Measurements from ENCODE around the gene ROBO2.

Gene ROBO2

GRCh38 chr3:77271306-77271705, 231.4 kb downstream of the ROBO2 start:
- no peak overlapping the region for H3K27ac ChIP-seq

GRCh38 chr3:77271711-77272110, 231.8 kb downstream of the ROBO2 start:
- no peaks in the 10 kb centered on the region for H3K36me3 ChIP-seq
- H3K4me3 ChIP-seq, result no peak overlapping the region
- H4K20me1 ChIP-seq, result no peaks in the 10 kb centered on the region
- H3K4me1 ChIP-seq, result no peaks in the 10 kb centered on the region
- no peaks in the 10 kb centered on the region for H3K9me3 ChIP-seq
- no peak overlapping the region for H3K9ac ChIP-seq
- H3K4me2 ChIP-seq, result no peak overlapping the region
- no peaks in the 10 kb centered on the region for H3K27me3 ChIP-seq
- TF ChIP-seq Cebpa-rat (IDR thresholded peaks at IDR 0.05), result no peak
- H3K27ac ChIP-seq, result no peak overlapping the region

More at GRCh38 chr3:77271306-77271705, 231.4 kb downstream of the ROBO2 start:
- no peaks in the 10 kb centered on the region for H4K20me1 ChIP-seq
- no peak overlapping the region for H3K4me2 ChIP-seq
- no peak for TF ChIP-seq Cebpa-rat (IDR thresholded peaks at IDR 0.05)
- H3K4me3 ChIP-seq, result no peak overlapping the region
- no peak overlapping the region for H3K9ac ChIP-seq
- H3K4me1 ChIP-seq, result no peaks in the 10 kb centered on the region
- H3K27me3 ChIP-seq, result no peaks in the 10 kb centered on the region
- H3K36me3 ChIP-seq, result no peaks in the 10 kb centered on the region
- no peaks in the 10 kb centered on the region for H3K9me3 ChIP-seq

- no peak for TF ChIP-seq Cebpa-rat (IDR thresholded peaks at IDR 0.05)
- Histone ChIP-seq H4K20me1 (no peaks in the 10 kb centered on the region), H3K27me3 (no peaks in the 10 kb centered on the region), H3K4me2 (no peak overlapping the region), H3K4me1 (peaks cover 15% of the 10 kb centered on the region), H3K9me3 (no peaks in the 10 kb centered on the region), H3K9ac (no peak overlapping the region), H3K27ac (no peak overlapping the region), H3K4me3 (no peak overlapping the region), H3K36me3 (no peaks in the 10 kb centered on the region)
Measured at GRCh38 chr3:77279276-77279675, 239.4 kb downstream of the ROBO2 start.

- H3K4me2 ChIP-seq, result no peak overlapping the region
- no peak overlapping the region for H3K27ac ChIP-seq
- H3K27me3 ChIP-seq, result no peaks in the 10 kb centered on the region
- no peak overlapping the region for H3K9ac ChIP-seq
- peaks cover 15% of the 10 kb centered on the region for H3K4me1 ChIP-seq
- no peaks in the 10 kb centered on the region for H3K36me3 ChIP-seq
- no peak overlapping the region for H3K4me3 ChIP-seq
- no peak for TF ChIP-seq Cebpa-rat (IDR thresholded peaks at IDR 0.05)
- H4K20me1 ChIP-seq, result no peaks in the 10 kb centered on the region
- no peaks in the 10 kb centered on the region for H3K9me3 ChIP-seq
Measured at GRCh38 chr3:77281721-77282120, 241.8 kb downstream of the ROBO2 start.

GRCh38 chr3:77283108-77283507, 243.2 kb downstream of the ROBO2 start:
- Histone ChIP-seq H3K27ac (no peak overlapping the region), H3K36me3 (no peaks in the 10 kb centered on the region), H3K27me3 (no peaks in the 10 kb centered on the region), H3K9ac (no peak overlapping the region), H3K9me3 (no peaks in the 10 kb centered on the region), H3K4me1 (peaks cover 15% of the 10 kb centered on the region), H4K20me1 (no peaks in the 10 kb centered on the region), H3K4me2 (peak overlapping the region; percentile 49), H3K4me3 (no peak overlapping the region)
- no peak for TF ChIP-seq Cebpa-rat (IDR thresholded peaks at IDR 0.05)

- H3K27me3 ChIP-seq, result no peaks in the 10 kb centered on the region
- H3K4me2 ChIP-seq, result no peak overlapping the region
- H3K9ac ChIP-seq, result no peak overlapping the region
- H4K20me1 ChIP-seq, result no peaks in the 10 kb centered on the region
- no peak for TF ChIP-seq Cebpa-rat (IDR thresholded peaks at IDR 0.05)
- no peak overlapping the region for H3K27ac ChIP-seq
- peaks cover 9% of the 10 kb centered on the region for H3K4me1 ChIP-seq
- no peaks in the 10 kb centered on the region for H3K9me3 ChIP-seq
- no peaks in the 10 kb centered on the region for H3K36me3 ChIP-seq
- H3K4me3 ChIP-seq, result no peak overlapping the region
Measured at GRCh38 chr3:77288348-77288747, 248.4 kb downstream of the ROBO2 start.

GRCh38 chr3:77296527-77296926, 256.6 kb downstream of the ROBO2 start:
- no peaks in the 10 kb centered on the region for H3K27me3 ChIP-seq
- no peak for TF ChIP-seq Cebpa-rat (IDR thresholded peaks at IDR 0.05)

GRCh38 chr3:77298417-77298816, 258.5 kb downstream of the ROBO2 start:
- Histone ChIP-seq H3K27me3 (no peaks in the 10 kb centered on the region), H3K4me2 (no peak overlapping the region), H3K4me3 (no peak overlapping the region), H3K4me1 (no peaks in the 10 kb centered on the region), H3K9me3 (no peaks in the 10 kb centered on the region), H4K20me1 (no peaks in the 10 kb centered on the region), H3K9ac (no peak overlapping the region), H3K27ac (no peak overlapping the region), H3K36me3 (no peaks in the 10 kb centered on the region)
- no peak for TF ChIP-seq Cebpa-rat (IDR thresholded peaks at IDR 0.05)

More at GRCh38 chr3:77296527-77296926, 256.6 kb downstream of the ROBO2 start:
- Histone ChIP-seq H3K4me3 (no peak overlapping the region), H3K27ac (no peak overlapping the region), H4K20me1 (no peaks in the 10 kb centered on the region), H3K36me3 (no peaks in the 10 kb centered on the region), H3K4me1 (no peaks in the 10 kb centered on the region), H3K4me2 (no peak overlapping the region), H3K9me3 (no peaks in the 10 kb centered on the region), H3K9ac (no peak overlapping the region)

GRCh38 chr3:77303955-77304699, 264.2 kb downstream of the ROBO2 start:
- no peaks in the 10 kb centered on the region for H4K20me1 ChIP-seq
- H3K27me3 ChIP-seq, result no peaks in the 10 kb centered on the region
- H3K4me3 ChIP-seq, result no peak overlapping the region
- H3K36me3 ChIP-seq, result no peaks in the 10 kb centered on the region
- no peaks in the 10 kb centered on the region for H3K4me1 ChIP-seq
- no peaks in the 10 kb centered on the region for H3K9me3 ChIP-seq
- no peak for TF ChIP-seq Cebpa-rat (IDR thresholded peaks at IDR 0.05)
- no peak overlapping the region for H3K27ac ChIP-seq
- H3K4me2 ChIP-seq, result no peak overlapping the region
- H3K9ac ChIP-seq, result no peak overlapping the region

- Histone ChIP-seq H3K9ac (no peak overlapping the region), H3K4me2 (no peak overlapping the region), H3K4me1 (no peaks in the 10 kb centered on the region), H3K9me3 (no peaks in the 10 kb centered on the region), H3K27me3 (no peaks in the 10 kb centered on the region), H3K4me3 (no peak overlapping the region), H4K20me1 (no peaks in the 10 kb centered on the region), H3K27ac (no peak overlapping the region), H3K36me3 (no peaks in the 10 kb centered on the region)
- no peak for TF ChIP-seq Cebpa-rat (IDR thresholded peaks at IDR 0.05)
Measured at GRCh38 chr3:77304700-77305021, 264.8 kb downstream of the ROBO2 start.

- Histone ChIP-seq H3K9ac (no peak overlapping the region), H3K36me3 (no peaks in the 10 kb centered on the region), H4K20me1 (no peaks in the 10 kb centered on the region), H3K27ac (no peak overlapping the region), H3K4me3 (no peak overlapping the region), H3K4me1 (no peaks in the 10 kb centered on the region), H3K9me3 (no peaks in the 10 kb centered on the region), H3K27me3 (no peaks in the 10 kb centered on the region), H3K4me2 (no peak overlapping the region)
- TF ChIP-seq Cebpa-rat (IDR thresholded peaks at IDR 0.05), result no peak
Measured at GRCh38 chr3:77309460-77309859, 269.6 kb downstream of the ROBO2 start.
